HG03196 (cell line): ENCODE data around the gene ACTL10.

Experiments used
- ATAC-seq: cut with Tn5 transposase; IDR thresholded peaks from one replicate; pipeline ENCODE4 v1.9.1; 2021; ENCODE audit not compliant: unreplicated experiment

The ACTL10 gene

GRCh38 chr20:33648396-33649004 lies 18.2 kb upstream of the ACTL10 start:
- no peak for ATAC-seq

- no peak for ATAC-seq
Observed at GRCh38 chr20:33649201-33649681, 17.5 kb upstream of the ACTL10 start.

GRCh38 chr20:33650111-33650752 lies 16.5 kb upstream of the ACTL10 start:
- ATAC-seq: no peak

GRCh38 chr20:33650753-33651561 lies 15.8 kb upstream of the ACTL10 start:
- no peak for ATAC-seq

DNA sequence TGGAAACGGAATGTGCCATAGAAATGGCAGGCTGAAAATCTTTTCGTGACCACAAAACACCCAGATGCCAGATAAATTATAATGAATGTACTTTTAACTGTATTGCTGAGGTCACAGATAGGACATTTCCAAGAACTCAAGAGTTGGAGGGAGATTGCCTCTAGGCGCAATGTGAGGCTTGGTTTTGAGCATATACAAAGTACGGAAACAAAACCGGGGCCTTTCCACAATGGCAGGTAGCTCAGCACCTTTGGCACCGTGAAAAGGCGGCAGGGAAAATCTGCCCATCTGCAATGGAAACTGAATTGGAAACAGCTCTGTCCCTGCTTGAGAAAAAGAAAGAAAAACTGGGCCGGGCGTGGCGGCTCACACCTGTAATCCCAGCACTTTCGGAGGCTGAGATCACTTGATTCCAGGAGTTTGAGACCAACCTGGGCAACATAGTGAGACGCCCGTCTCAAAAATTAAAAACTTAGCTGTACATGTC lies 15.1 kb upstream of the ACTL10 start:
- ATAC-seq: no peak

GRCh38 chr20:33653218-33653899 lies 13.4 kb upstream of the ACTL10 start:
- no peak for ATAC-seq

DNA sequence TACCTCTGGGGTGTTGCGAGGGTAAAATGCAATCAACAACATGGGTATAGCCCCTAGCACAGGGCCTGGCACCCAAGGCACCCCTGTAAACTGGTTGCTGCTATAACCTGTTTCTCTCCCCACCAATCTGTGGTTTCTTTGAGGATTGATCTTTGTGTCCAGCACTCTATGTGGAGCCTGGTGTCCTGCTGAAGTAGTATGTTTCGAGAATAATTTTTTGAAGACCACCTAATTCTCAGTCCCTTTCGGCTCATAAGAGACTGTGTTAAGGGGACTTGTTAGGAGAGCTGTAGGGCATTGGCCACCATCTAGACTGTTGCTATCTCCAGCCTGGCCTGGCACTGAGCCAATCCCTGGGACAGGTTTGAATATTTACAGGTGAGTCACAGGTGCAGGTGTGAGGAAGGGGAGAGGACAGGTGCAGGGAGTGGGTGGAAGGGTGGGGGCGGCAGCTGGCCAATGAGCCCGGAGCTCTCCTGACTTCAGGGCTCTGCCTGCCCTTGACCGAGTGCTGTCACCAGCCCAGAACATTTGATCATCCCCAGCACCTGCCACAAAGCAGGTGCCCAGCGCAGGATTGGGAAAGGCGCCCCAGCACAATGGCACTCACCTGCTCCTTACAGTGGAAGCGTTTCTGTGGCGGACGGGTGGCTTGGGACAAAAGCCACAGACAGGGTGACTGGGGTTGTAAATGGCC lies 12.7 kb upstream of the ACTL10 start:
- no peak for ATAC-seq

- ATAC-seq: no peak
Observed at GRCh38 chr20:33654680-33655161, 12.0 kb upstream of the ACTL10 start.

- ATAC-seq: no peak
Observed at GRCh38 chr20:33655164-33655563, 11.6 kb upstream of the ACTL10 start.

- no peak for ATAC-seq
Observed at GRCh38 chr20:33656010-33656782, 10.5 kb upstream of the ACTL10 start.

DNA sequence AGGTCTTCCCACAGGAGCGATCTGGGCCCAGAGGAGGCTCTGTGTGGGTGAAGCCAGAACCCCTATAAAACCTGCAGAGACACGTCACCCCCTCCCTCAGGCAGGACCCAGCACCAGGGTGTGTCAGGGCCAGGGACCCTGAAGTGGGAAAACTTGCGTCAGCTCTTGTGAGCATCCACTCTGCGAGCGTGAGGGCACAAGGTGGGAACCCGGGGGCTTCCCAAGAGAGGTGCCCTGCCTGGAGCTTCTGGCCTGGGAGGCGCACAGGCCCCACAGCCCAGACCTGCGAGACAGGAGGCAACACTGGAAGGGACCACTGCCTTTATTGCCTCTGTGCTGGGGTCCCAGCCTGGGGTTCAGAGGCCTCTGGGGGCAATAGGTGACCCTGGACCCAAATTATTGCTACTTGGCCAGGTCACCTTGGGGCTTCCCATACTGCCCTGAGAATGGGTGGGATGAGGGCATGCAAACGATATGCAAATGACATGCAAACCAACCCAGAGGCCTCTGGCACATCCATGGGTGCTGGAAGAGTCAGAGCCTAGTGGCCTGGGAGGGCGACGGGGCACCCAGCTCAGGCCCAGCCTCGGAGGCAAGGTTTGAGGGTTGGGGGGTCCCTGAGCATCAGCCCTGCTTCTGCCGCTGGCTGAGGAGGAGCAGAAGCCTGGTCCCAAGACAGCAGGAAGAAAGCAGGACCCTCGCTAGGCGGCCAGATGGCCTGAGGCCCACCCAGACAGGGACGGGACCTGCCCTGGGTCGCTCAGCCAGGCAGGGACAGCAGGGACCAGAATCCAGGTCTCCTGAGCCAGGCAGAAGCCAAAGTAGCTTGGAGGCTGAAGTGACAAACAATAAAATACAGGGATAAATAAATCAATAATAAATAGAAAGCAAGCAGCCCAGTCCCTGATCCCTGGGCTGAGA lies 9.7 kb upstream of the ACTL10 start:
- ATAC-seq: no peak

DNA sequence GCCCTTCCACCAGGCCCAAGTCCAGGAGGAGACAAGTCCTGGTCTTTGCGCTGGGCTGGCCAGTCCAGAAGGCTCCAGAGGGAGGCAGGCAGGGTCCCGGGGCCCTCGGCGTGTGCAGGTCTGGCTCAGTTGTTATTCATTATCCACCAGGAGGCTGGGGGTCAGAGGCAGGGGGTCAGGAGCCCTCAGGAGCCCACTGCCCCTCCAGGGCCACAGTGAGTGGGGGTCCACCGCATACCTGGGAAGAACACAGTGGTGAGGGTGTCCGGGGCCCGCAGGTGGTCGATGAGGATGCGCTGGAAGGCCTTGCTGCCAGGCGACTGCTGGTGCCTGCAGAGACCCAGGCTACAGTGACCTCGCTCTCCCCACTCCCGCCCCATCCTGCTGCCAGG lies 9.0 kb upstream of the ACTL10 start:
- no peak for ATAC-seq

- ATAC-seq: no peak
Observed at GRCh38 chr20:33658510-33658909, 8.2 kb upstream of the ACTL10 start.

GRCh38 chr20:33658929-33659328 lies 7.8 kb upstream of the ACTL10 start:
- no peak for ATAC-seq

DNA sequence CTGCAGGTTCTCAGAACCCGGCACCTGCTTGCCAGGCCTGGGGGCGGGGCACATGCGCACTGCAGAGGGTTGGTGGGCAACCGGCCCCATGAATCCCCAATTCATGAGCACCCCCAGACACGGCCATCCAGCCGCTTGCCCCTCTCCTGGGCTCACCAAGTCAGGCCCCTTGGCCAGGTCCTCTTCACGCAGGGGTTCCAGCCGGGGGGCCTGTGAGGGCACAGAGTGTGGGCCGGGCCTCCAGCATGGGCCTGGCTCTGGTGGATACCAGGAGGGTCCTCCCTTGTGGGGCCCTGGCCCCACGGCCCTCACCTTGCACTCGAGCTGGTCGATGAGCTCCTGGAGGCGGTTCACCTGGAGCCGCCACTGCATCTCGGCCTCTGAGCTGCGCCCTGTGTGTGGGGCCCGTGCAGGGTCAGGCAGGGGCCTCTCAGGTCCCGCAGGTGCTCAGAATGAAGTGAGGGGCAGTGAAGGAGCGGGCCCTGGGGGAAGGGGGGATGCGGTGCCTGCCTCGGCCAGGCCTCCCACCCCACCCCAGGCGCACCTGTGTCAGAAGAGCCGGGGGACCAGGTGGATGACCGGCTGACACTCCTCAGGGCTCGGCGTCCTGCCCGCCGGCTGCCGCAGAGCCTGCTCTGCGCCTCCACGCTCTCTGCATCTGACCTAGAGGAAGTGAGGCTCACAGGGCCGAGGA lies 7.3 kb upstream of the ACTL10 start:
- ATAC-seq: no peak

GRCh38 chr20:33660035-33660684 lies 6.6 kb upstream of the ACTL10 start:
- no peak for ATAC-seq

- ATAC-seq: no peak
Observed at GRCh38 chr20:33660685-33661058, 6.1 kb upstream of the ACTL10 start.

DNA sequence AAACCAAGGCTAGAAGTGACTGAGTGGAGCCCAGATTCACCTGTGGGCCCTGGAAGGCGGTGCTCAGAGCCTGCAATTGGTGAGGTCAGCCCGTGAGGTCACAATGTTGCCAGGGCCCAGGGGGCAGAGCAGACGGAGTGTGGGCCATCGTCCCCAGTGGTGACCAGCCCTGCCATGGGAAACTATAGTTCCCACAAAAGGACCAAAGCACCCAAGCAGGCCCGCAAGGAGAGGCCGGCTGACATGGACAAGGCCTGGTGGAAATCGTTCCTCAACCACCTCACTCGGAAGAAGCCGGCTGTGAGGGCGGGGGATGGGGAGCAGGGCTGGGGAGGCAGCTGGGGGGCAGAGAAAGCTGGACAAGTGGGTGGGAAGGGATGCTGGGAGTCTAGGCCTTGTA lies 4.6 kb upstream of the ACTL10 start, which contains the start of gene C20orf144:
C20orf144 (plus strand) TSS at position 156 of the 400 bp plus-strand sequence; CDS start at position 175, 19 bp downstream.
- no peak for ATAC-seq
